ENCODE data around the gene GARIN5B.

- TF ChIP-seq ZNF384 (IDR thresholded peaks at IDR 0.05) (no peak), BHLHE40 (IDR thresholded peaks at IDR 0.05; ENCODE audit: borderline replicate concordance) (no peak), PKNOX1 (IDR thresholded peaks at IDR 0.05) (no peak), SUZ12 (IDR thresholded peaks at IDR 0.05) (no peak), CTBP1 (IDR thresholded peaks at IDR 0.05; ENCODE audit: borderline replicate concordance) (no peak), FOXM1 (IDR thresholded peaks at IDR 0.05; ENCODE audit: borderline replicate concordance) (no peak), ELF4 (IDR thresholded peaks at IDR 0.05) (no peak)
These were observed 21.2 kb downstream of the GARIN5B start for GRCh38 chr19:55341595-55342531.

All from HEK293T (cell line).